Measurements from ENCODE around the gene C1orf122. TPM values are rescaled to one million over a fixed set of nuclear protein-coding genes. Genes with fewer than 3 reads are reported as not detected.
A peak's percentile ranks its signal among the peaks of the same experiment; 100 is the strongest.

C1orf122 gene
- total and polyA plus RNA-seq, 2 of the 13 experiments (the other 11 are each of a cell fraction or from before 2014, with no cell fraction given): 18.7 to 40.6 TPM

GRCh38 chr1:37764414-37764825 is 43.2 kb upstream of the C1orf122 start (continued):
- TF ChIP-seq, protein P1, sequence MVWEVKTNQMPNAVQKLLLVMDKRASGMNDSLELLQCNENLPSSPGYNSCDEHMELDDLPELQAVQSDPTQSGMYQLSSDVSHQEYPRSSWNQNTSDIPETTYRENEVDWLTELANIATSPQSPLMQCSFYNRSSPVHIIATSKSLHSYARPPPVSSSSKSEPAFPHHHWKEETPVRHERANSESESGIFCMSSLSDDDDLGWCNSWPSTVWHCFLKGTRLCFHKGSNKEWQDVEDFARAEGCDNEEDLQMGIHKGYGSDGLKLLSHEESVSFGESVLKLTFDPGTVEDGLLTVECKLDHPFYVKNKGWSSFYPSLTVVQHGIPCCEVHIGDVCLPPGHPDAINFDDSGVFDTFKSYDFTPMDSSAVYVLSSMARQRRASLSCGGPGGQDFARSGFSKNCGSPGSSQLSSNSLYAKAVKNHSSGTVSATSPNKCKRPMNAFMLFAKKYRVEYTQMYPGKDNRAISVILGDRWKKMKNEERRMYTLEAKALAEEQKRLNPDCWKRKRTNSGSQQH (CRISPR knock-in tag; IDR thresholded peaks at IDR 0.05; ENCODE audit: low read depth): peak; percentile 100
- TF ChIP-seq SP2 (CRISPR knock-in tag; IDR thresholded peaks at IDR 0.05) (peak; percentile 54; the same call in 1 of the 2 replicates), ZNF124 (CRISPR knock-in tag; IDR thresholded peaks at IDR 0.05) (peak; percentile 99), HMG20A (CRISPR knock-in tag; IDR thresholded peaks at IDR 0.05; ENCODE audit: borderline replicate concordance) (peak; percentile 64; the same call in 1 of the 2 replicates), ZNF660 (CRISPR knock-in tag; IDR thresholded peaks at IDR 0.05; ENCODE audit: borderline replicate concordance, low read depth) (peak; percentile 97), ZNF451 (CRISPR knock-in tag; IDR thresholded peaks at IDR 0.05) (peak; percentile 99), ZSCAN29 (CRISPR knock-in tag; conservative IDR thresholded peaks at IDR 0.05) (no peak), ZNF260 (CRISPR knock-in tag; IDR thresholded peaks at IDR 0.05; ENCODE audit: borderline replicate concordance, low read depth) (no peak), SNRNP70 (IDR thresholded peaks at IDR 0.05; ENCODE audit: low read depth, low read length) (no peak), ZNF12 (CRISPR knock-in tag; IDR thresholded peaks at IDR 0.05) (peak; percentile 97), ZMYM4 (CRISPR knock-in tag; IDR thresholded peaks at IDR 0.05) (peak; percentile 84), RBM39 (IDR thresholded peaks at IDR 0.05; ENCODE audit: low read depth, low read length, poor library complexity, severe bottlenecking) (no peak), ZNF24 (IDR thresholded peaks at IDR 0.05) (no peak), ZNF546 (CRISPR knock-in tag; conservative IDR thresholded peaks at IDR 0.05) (peak; percentile 99), RARA (CRISPR knock-in tag; IDR thresholded peaks at IDR 0.05) (peak; percentile 91), PHF20 (CRISPR knock-in tag; IDR thresholded peaks at IDR 0.05) (peak; percentile 81), PHB2 (IDR thresholded peaks at IDR 0.05; ENCODE audit: partially characterized antibody) (no peak), CREB1 (IDR thresholded peaks at IDR 0.05) (no peak), CREB1 (CRISPR knock-in tag; IDR thresholded peaks at IDR 0.05) (no peak), ZMYM2 (CRISPR knock-in tag; IDR thresholded peaks at IDR 0.05) (no peak), RFXANK (CRISPR knock-in tag; IDR thresholded peaks at IDR 0.05) (peak; percentile 97), JUNB (CRISPR knock-in tag; IDR thresholded peaks at IDR 0.05; ENCODE audit: borderline replicate concordance) (peak; percentile 87), ERF (CRISPR knock-in tag; IDR thresholded peaks at IDR 0.05) (peak; percentile 99), ZNF343 (CRISPR knock-in tag; IDR thresholded peaks at IDR 0.05) (peak; percentile 94), FIP1L1 (IDR thresholded peaks at IDR 0.05; ENCODE audit: borderline replicate concordance, insufficient read depth, low read depth, low read length) (no peak), SSRP1 (CRISPR knock-in tag; IDR thresholded peaks at IDR 0.05) (no peak), MBNL3 (CRISPR knock-in tag; conservative IDR thresholded peaks at IDR 0.05) (no peak), NBN (conservative IDR thresholded peaks at IDR 0.05) (no peak)
- TF ChIP-seq, protein P2, sequence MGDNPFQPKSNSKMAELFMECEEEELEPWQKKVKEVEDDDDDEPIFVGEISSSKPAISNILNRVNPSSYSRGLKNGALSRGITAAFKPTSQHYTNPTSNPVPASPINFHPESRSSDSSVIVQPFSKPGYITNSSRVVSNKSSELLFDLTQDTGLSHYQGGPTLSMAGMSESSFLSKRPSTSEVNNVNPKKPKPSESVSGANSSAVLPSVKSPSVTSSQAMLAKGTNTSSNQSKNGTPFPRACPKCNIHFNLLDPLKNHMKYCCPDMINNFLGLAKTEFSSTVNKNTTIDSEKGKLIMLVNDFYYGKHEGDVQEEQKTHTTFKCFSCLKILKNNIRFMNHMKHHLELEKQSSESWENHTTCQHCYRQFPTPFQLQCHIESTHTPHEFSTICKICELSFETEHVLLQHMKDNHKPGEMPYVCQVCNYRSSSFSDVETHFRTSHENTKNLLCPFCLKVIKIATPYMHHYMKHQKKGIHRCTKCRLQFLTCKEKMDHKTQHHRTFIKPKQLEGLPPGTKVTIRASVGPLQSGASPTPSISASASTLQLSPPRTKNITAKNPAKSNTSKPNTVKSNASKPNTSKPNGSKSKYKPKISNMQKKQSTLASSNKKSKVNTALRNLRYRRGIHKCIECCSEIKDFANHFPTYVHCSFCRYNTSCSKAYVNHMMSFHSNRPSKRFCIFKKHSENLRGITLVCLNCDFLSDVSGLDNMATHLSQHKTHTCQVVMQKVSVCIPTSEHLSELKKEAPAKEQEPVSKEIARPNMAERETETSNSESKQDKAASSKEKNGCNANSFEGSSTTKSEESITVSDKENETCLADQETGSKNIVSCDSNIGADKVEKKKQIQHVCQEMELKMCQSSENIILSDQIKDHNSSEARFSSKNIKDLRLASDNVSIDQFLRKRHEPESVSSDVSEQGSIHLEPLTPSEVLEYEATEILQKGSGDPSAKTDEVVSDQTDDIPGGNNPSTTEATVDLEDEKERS (CRISPR knock-in tag; IDR thresholded peaks at IDR 0.05): peak; percentile 98
- TF ChIP-seq, protein P3, sequence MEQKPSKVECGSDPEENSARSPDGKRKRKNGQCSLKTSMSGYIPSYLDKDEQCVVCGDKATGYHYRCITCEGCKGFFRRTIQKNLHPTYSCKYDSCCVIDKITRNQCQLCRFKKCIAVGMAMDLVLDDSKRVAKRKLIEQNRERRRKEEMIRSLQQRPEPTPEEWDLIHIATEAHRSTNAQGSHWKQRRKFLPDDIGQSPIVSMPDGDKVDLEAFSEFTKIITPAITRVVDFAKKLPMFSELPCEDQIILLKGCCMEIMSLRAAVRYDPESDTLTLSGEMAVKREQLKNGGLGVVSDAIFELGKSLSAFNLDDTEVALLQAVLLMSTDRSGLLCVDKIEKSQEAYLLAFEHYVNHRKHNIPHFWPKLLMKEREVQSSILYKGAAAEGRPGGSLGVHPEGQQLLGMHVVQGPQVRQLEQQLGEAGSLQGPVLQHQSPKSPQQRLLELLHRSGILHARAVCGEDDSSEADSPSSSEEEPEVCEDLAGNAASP (CRISPR knock-in tag; IDR thresholded peaks at IDR 0.05; ENCODE audit: borderline replicate concordance): peak; percentile 98
